Calu3 (cell line): Measurements from ENCODE around the gene NHERF1. TPM values are rescaled to one million over a fixed set of nuclear protein-coding genes. Genes with fewer than 3 reads are reported as not detected.

ENCODE experiments used
- BruUV-seq: library from RNA; stranded (reverse); fragments of 400-500 nt; replicated peaks from 2 replicates; lab custom pipeline; 2021; lab: Mats Ljungman, UMichigan
- CTCF ChIA-PET: fragments of 300-600 bp; sonication (Branson Sonifier 250); formaldehyde crosslinking; loops from one replicate; lab custom pipeline; 2022; ENCODE audit warnings: antibody characterized with exemption; lab: Charles Lee
- DNase-seq: peaks from one replicate; pipeline ENCODE4 v3.0.0; 2022
- H3K27ac Mint-ChIP-seq: one replicate; pipeline ENCODE4 v1.8.0; 2022; ENCODE audit warnings: mixed read lengths; ENCODE audit not compliant: unreplicated experiment
- H3K27me3 Mint-ChIP-seq: one replicate; pipeline ENCODE4 v1.8.0; 2022; ENCODE audit warnings: mixed read lengths; ENCODE audit not compliant: unreplicated experiment
- H3K36me3 Mint-ChIP-seq: one replicate; pipeline ENCODE4 v1.8.0; 2022; ENCODE audit warnings: mild to moderate bottlenecking, moderate library complexity, mixed read lengths; ENCODE audit not compliant: insufficient read depth, unreplicated experiment
- H3K4me1 Mint-ChIP-seq: one replicate; pipeline ENCODE4 v1.8.0; 2022; ENCODE audit warnings: mild to moderate bottlenecking, low read depth, mixed read lengths; ENCODE audit not compliant: unreplicated experiment
- H3K4me3 Mint-ChIP-seq: one replicate; pipeline ENCODE4 v1.8.0; 2022; ENCODE audit warnings: mild to moderate bottlenecking, low read depth, moderate library complexity, mixed read lengths; ENCODE audit not compliant: unreplicated experiment
- H3K9me3 Mint-ChIP-seq: one replicate; pipeline ENCODE4 v1.8.0; 2022; ENCODE audit warnings: low read depth, mixed read lengths; ENCODE audit not compliant: unreplicated experiment
- CTCF ChIP-seq: fragments of 200-600 bp; IDR thresholded peaks from one replicate; pipeline ENCODE4 v1.8.0; 2022; ENCODE audit warnings: antibody characterized with exemption; ENCODE audit not compliant: unreplicated experiment
- intact Hi-C: fragments of 100-400 bp; cut with micrococcal nuclease; formaldehyde crosslinking; loops from one replicate; pipeline ENCODE4 v1.10.0; 2022; ENCODE audit not compliant: unreplicated experiment
- total RNA-seq: library from RNA; stranded (reverse); gene quantifications from 2 replicates; pipeline ENCODE4 v1.2.3, GENCODE V29; 2022

NHERF1 gene
- total RNA-seq, 1 experiment from 2014 or later = 114 TPM

GRCh38 chr17:74807441-74807840 lies 59.0 kb downstream of the NHERF1 start:
- intact Hi-C loops = no loop called here
- Mint-ChIP-seq H3K36me3 (peaks cover 4% of the 10 kb centered on the region), H3K27me3 (no peaks in the 10 kb centered on the region), H3K9me3 (no peaks in the 10 kb centered on the region), H3K4me3 (no peak overlapping the region), H3K27ac (no peak overlapping the region), H3K4me1 (no peaks in the 10 kb centered on the region)
- no peak for DNase-seq
- no TSS peak for BruUV-seq
- no peak for TF ChIP-seq CTCF
- CTCF ChIA-PET = interaction anchor here (1.1 kb wide), 1 partner anchor 13 kb away, joined by 4 read pairs; no protein-coding TSS in a partner anchor

DNA sequence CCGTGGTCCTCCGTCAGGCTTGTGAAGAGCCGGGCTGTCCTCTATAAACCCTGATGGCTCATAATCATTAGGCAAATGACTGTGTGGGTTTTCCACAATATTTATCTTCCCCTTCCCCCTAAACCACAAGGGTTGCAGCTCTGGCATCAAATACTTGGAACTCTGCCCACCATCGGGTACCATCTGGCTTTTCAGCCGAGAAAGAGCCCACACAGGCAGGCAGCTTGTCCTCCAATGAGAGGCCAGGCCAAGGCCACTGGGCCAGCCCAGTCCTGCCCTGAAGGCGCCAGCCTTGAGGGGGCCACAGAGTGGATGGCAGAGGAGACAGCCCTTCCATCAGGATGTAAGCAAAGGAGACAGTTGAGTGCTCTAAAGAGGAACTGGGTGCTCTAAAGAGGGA lies 59.5 kb downstream of the NHERF1 start:
- no peak for TF ChIP-seq CTCF
- no peak for DNase-seq
- no peak overlapping the region for H3K27ac Mint-ChIP-seq
- peaks cover 4% of the 10 kb centered on the region for H3K36me3 Mint-ChIP-seq
- no peaks in the 10 kb centered on the region for H3K9me3 Mint-ChIP-seq
- no peaks in the 10 kb centered on the region for H3K4me1 Mint-ChIP-seq
- no peak overlapping the region for H3K4me3 Mint-ChIP-seq
- no TSS peak for BruUV-seq
- CTCF ChIA-PET = interaction anchor here (1.1 kb wide), 1 partner anchor 12 kb away, joined by 4 read pairs; no protein-coding TSS in a partner anchor
- intact Hi-C loops = no loop called here
- no peaks in the 10 kb centered on the region for H3K27me3 Mint-ChIP-seq

GRCh38 chr17:74808714-74809430 lies 60.4 kb downstream of the NHERF1 start:
- H3K27me3 Mint-ChIP-seq = no peaks in the 10 kb centered on the region
- intact Hi-C loops = no loop called here
- BruUV-seq = no TSS peak

DNA sequence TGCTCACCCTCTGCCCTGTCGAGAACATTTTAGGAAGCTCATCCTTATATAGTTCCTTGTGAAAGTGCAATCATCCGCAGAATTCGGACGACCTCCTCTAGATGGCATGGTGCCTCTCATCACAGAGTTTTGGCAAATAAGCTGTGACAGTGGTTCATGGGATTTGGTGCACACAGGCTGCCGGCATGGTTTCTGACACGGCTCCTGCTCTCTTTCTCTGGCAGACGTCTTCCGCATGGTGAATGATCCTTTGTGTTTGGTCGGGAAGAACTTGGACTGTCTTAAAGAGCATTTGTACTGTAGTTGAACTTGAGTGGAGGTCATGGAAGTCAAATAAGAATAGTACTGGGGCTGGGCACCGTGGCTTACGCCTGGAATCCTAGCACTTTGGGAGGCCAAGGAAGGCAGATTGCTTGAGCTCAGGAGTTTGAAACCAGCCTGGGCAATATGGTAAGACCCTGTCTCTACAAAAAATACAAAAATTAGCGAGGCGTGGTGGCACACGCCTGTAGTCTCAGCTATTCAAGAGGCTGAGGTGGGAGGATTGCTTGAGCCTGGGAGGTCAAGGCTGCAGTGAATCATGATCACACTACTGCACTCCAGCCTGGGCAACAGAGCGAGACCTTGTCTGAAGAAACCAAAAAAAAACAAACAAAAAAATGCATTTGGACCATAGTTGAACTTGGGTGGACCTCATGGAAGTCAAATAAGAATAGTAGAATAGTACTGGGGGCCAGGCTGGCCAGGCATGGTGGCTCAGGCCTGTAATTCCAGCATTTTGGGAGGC lies 62.5 kb downstream of the NHERF1 start:
- Mint-ChIP-seq H3K27me3 (no peaks in the 10 kb centered on the region), H3K4me1 (no peaks in the 10 kb centered on the region), H3K9me3 (no peaks in the 10 kb centered on the region), H3K4me3 (no peak overlapping the region), H3K27ac (no peak overlapping the region), H3K36me3 (peaks cover 4% of the 10 kb centered on the region)
- no peak for DNase-seq
- CTCF ChIA-PET = no interaction called here
- BruUV-seq = no TSS peak
- intact Hi-C loops = no loop called here
- TF ChIP-seq CTCF = no peak

More at GRCh38 chr17:74808714-74809430, 60.4 kb downstream of the NHERF1 start:
- Mint-ChIP-seq H3K9me3 (no peaks in the 10 kb centered on the region), H3K4me1 (no peaks in the 10 kb centered on the region), H3K4me3 (no peak overlapping the region), H3K36me3 (peaks cover 4% of the 10 kb centered on the region), H3K27ac (no peak overlapping the region)
- CTCF ChIA-PET = no interaction called here
- TF ChIP-seq CTCF = no peak
- DNase-seq = no peak
